GM18861 (cell line): ENCODE data around the gene TYSND1.
"Not testable (repeated sequence)": the region's sequence is repeated elsewhere in the genome, so short reads cannot be mapped to it uniquely, and the experiment has no call there.

ENCODE experiments used
- ATAC-seq: cut with Tn5 transposase; IDR thresholded peaks from one replicate; pipeline ENCODE4 v1.9.1; 2021; ENCODE audit not compliant: unreplicated experiment

Gene TYSND1

GRCh38 chr10:70114902-70115301, 31.6 kb downstream of the TYSND1 start:
- ATAC-seq = no peak

GRCh38 chr10:70112071-70112470, 34.4 kb downstream of the TYSND1 start:
- no peak for ATAC-seq

GRCh38 chr10:70111496-70111895, 35.0 kb downstream of the TYSND1 start:
- no peak for ATAC-seq

- no peak for ATAC-seq
Measured at GRCh38 chr10:70109064-70109729, 37.3 kb downstream of the TYSND1 start.

- ATAC-seq = no peak
Measured at GRCh38 chr10:70106958-70107791, 39.3 kb downstream of the TYSND1 start.

- no peak for ATAC-seq
Measured at GRCh38 chr10:70101668-70102067, 44.8 kb downstream of the TYSND1 start.

GRCh38 chr10:70101068-70101562, 45.4 kb downstream of the TYSND1 start:
- ATAC-seq = not testable (repeated sequence)

GRCh38 chr10:70098271-70098670, 48.2 kb downstream of the TYSND1 start:
- ATAC-seq = no peak

GRCh38 chr10:70097459-70097858, 49.0 kb downstream of the TYSND1 start:
- ATAC-seq = no peak

- no peak for ATAC-seq
Measured at GRCh38 chr10:70096705-70097420, 49.6 kb downstream of the TYSND1 start.

- no peak for ATAC-seq
Measured at GRCh38 chr10:70096016-70096704, 50.3 kb downstream of the TYSND1 start.

- ATAC-seq = no peak
Measured at GRCh38 chr10:70094250-70094649, 52.2 kb downstream of the TYSND1 start.

- no peak for ATAC-seq
Measured at GRCh38 chr10:70093335-70093944, 53.1 kb downstream of the TYSND1 start.

GRCh38 chr10:70092389-70092718, 54.1 kb downstream of the TYSND1 start:
- no peak for ATAC-seq

GRCh38 chr10:70090951-70091350, 55.5 kb downstream of the TYSND1 start:
- no peak for ATAC-seq

GRCh38 chr10:70090013-70090412, 56.5 kb downstream of the TYSND1 start:
- ATAC-seq = no peak

GRCh38 chr10:70088308-70088698, 58.2 kb downstream of the TYSND1 start:
- ATAC-seq = no peak
